ENCODE results near the gene PDCD2. TPM values are rescaled to one million over a fixed set of nuclear protein-coding genes. Genes with fewer than 3 reads are reported as not detected.
"Not testable (repeated sequence)": the region's sequence is repeated elsewhere in the genome, so short reads cannot be mapped to it uniquely, and the experiment has no call there.

PDCD2 gene
- total RNA-seq, 1 donor, result 50.6 TPM

GRCh38 chr6:170527995-170528394 is 56.4 kb downstream of the PDCD2 start:
- H3K9me3 ChIP-seq (ENCODE audit: low read depth, low read length); H3K4me3 ChIP-seq (ENCODE audit: low read length); H3K4me1 ChIP-seq (ENCODE audit: insufficient read depth, low read length); H3K27me3 ChIP-seq (ENCODE audit: insufficient read depth, low read length): not testable (repeated sequence)

- H3K4me1 ChIP-seq (ENCODE audit: insufficient read depth, low read length), result peaks cover 5% of the 10 kb centered on the region
- H3K4me3 ChIP-seq (ENCODE audit: low read length), result no peak overlapping the region
- no peaks in the 10 kb centered on the region for H3K27me3 ChIP-seq (ENCODE audit: insufficient read depth, low read length)
- H3K9me3 ChIP-seq (ENCODE audit: low read depth, low read length), result no peaks in the 10 kb centered on the region
Measured at GRCh38 chr6:170525795-170526194, 58.6 kb downstream of the PDCD2 start.

Other genes with a start within 250 kb of the PDCD2 start
- gene PSMB1, start 31.3 kb downstream of the PDCD2 start, total RNA-seq, result 208 TPM
- 5.8 TPM for gene TBP, start 30.3 kb downstream of the PDCD2 start, total RNA-seq

Data from mononuclear cell (primary cell).